Ishikawa (cell line): ENCODE results near the gene SAT2.

Experiments used
- EP300 ChIP-seq: IDR thresholded peaks from 2 replicates; pipeline ENCODE4 v1.6.1; 2012; ENCODE audit warnings: borderline replicate concordance
- RAD21 ChIP-seq: IDR thresholded peaks from 2 replicates; pipeline ENCODE4 v1.6.1; 2012; ENCODE audit warnings: low read depth
- TF ChIP-seq, protein P1 (sequence below): IDR thresholded peaks from 2 replicates; pipeline ENCODE4 v1.6.1; 2012

DNA sequence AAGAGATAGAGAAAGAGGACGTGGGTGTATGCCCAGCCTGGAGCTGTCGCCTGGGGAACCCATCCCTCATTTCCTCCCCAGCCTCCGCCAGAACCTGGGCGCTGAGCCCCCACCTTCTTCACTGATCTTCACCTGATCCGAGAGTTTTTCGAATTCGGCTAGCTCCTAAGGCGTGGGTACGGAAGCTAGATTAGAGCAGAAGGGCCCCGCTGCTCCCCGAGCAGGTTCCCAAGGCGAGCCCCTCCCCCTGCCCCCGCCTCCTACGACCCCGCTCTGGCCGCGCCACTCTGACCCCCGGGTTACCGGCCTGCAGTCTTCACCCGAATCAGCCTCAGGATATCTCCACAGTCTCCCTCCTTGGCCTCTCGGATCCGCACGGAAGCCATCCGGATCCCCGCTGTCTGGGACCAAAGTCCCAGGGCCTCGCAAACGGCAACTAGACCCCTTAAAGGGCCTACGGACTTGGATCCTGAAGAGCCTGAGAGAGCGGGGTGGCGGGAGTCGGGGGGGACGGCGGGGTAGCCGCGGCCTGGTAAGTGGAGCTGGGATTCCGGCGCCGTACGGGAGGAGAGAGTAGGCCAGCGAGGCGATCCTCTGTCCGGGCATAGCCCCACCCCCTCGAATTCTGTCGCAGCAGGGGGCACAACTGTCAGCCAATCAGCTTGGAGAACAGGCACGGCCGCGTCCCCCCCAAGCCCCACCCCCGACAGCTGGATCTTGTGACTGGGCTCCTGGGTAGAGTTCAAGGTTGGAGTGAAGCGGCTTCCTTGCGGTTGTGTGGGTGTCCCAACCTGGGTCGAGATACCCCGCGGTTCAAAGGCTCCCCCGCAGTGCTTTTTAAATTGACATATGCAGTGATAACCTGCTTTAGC lies at the start of gene SAT2:
- TF ChIP-seq, protein P1, sequence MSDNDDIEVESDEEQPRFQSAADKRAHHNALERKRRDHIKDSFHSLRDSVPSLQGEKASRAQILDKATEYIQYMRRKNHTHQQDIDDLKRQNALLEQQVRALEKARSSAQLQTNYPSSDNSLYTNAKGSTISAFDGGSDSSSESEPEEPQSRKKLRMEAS = no peak
- TF ChIP-seq EP300 (no peak), RAD21 (no peak)
